Lower leg skin (tissue), 3 donors: Measurements from ENCODE around the gene ACBD5.

ENCODE experiments used
- CTCF ChIP-seq, 3 donors: fragments of 450-650 bp; IDR thresholded peaks; one replicate each; pipeline ENCODE4 v1.5.1; 2016; ENCODE audit warnings: antibody characterized with exemption in 3 of 3, mild to moderate bottlenecking in 3 of 3, moderate library complexity in 2 of 3
- POLR2A ChIP-seq, 2 donors: fragments of 450-650 bp; IDR thresholded peaks; one replicate each; pipeline ENCODE4 v1.6.1; 2016 to 2017; ENCODE audit warnings: antibody characterized with exemption in 2 of 2, mild to moderate bottlenecking in 1 of 2, moderate library complexity in 1 of 2

- TF ChIP-seq CTCF (IDR thresholded peaks at IDR 0.05) = no peak
- TF ChIP-seq POLR2A (IDR thresholded peaks at IDR 0.05) = no peak
Observed at GRCh38 chr10:27158421-27158820, 82.2 kb downstream of the ACBD5 start.
